ENCODE data around the gene STIMATE.

DNA sequence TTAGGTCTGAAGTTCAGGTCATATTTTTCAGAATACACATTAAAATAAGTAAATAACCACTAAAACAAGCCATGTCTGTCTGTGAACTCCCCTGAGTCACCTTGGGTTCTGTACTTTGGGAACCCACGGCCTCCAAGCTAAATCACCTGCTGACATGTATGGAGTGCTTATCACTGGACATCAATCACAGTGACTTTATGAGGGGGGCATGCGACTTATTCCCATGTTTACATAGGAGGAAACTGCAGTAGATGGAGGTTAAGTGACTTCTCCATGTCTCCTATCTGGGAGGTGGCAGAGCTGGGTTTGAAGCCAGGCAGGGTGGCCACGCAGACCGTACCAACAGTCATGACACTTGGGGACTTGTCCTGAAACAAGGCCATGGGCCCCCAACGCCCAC, 75.0 kb downstream of the STIMATE start:
- TF ChIP-seq RFX5 (IDR thresholded peaks at IDR 0.05; ENCODE audit: low read depth, low read length) (no peak), RCOR1 (IDR thresholded peaks at IDR 0.05; ENCODE audit: insufficient replicate concordance, low read length) (no peak), USF2 (IDR thresholded peaks at IDR 0.05; ENCODE audit: low read depth, low read length) (no peak), FOS (IDR thresholded peaks at IDR 0.05; ENCODE audit: low read depth, low read length) (no peak), RAD21 (IDR thresholded peaks at IDR 0.05; ENCODE audit: low read length) (no peak), MAFK (IDR thresholded peaks at IDR 0.05; ENCODE audit: low read depth, low read length) (no peak)
- TF ChIP-seq, protein P1, sequence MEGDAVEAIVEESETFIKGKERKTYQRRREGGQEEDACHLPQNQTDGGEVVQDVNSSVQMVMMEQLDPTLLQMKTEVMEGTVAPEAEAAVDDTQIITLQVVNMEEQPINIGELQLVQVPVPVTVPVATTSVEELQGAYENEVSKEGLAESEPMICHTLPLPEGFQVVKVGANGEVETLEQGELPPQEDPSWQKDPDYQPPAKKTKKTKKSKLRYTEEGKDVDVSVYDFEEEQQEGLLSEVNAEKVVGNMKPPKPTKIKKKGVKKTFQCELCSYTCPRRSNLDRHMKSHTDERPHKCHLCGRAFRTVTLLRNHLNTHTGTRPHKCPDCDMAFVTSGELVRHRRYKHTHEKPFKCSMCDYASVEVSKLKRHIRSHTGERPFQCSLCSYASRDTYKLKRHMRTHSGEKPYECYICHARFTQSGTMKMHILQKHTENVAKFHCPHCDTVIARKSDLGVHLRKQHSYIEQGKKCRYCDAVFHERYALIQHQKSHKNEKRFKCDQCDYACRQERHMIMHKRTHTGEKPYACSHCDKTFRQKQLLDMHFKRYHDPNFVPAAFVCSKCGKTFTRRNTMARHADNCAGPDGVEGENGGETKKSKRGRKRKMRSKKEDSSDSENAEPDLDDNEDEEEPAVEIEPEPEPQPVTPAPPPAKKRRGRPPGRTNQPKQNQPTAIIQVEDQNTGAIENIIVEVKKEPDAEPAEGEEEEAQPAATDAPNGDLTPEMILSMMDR (conservative IDR thresholded peaks at IDR 0.05; ENCODE audit: low read depth, low read length), result no peak

Measured in IMR-90 (cell line).